Measurements from ENCODE around the gene CFDP1.
"Not testable (repeated sequence)": the region's sequence is repeated elsewhere in the genome, so short reads cannot be mapped to it uniquely, and the experiment has no call there.

DNA sequence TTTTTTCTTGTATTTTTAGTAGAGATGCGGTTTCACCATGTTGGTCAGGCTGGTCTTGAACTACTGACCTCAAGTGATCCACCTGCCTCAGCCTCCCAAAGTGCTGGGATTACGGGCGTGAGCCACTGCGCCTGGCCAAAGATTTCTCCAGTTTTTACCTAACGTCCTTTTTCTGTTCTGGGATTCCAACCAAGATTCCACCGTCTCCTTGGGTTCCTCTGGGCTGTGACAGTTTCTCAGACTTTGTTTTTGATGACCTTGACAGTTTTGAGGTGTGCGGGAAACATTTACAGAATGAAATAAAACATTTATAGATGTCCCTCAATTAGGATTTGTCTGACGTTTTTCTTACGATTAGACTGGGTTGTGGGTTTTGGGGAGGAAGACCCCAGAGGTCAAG, 163.9 kb downstream of the CFDP1 start:
- TF ChIP-seq MAX (IDR thresholded peaks at IDR 0.05); SMC3 (IDR thresholded peaks at IDR 0.05); KDM5A (IDR thresholded peaks at IDR 0.05); EP300 (IDR thresholded peaks at IDR 0.05); SREBF2 (IDR thresholded peaks at IDR 0.05); CTCF (IDR thresholded peaks at IDR 0.05); RFX5 (IDR thresholded peaks at IDR 0.05); JUN (IDR thresholded peaks at IDR 0.05); NPAS2 (CRISPR knock-in tag; IDR thresholded peaks at IDR 0.05; ENCODE audit: borderline replicate concordance); REST (IDR thresholded peaks at IDR 0.05); MAZ (IDR thresholded peaks at IDR 0.05; ENCODE audit: borderline replicate concordance, low read depth, low read length); POLR2A (IDR thresholded peaks at IDR 0.05; ENCODE audit: low read length): not testable (repeated sequence)
- TF ChIP-seq, protein P1, sequence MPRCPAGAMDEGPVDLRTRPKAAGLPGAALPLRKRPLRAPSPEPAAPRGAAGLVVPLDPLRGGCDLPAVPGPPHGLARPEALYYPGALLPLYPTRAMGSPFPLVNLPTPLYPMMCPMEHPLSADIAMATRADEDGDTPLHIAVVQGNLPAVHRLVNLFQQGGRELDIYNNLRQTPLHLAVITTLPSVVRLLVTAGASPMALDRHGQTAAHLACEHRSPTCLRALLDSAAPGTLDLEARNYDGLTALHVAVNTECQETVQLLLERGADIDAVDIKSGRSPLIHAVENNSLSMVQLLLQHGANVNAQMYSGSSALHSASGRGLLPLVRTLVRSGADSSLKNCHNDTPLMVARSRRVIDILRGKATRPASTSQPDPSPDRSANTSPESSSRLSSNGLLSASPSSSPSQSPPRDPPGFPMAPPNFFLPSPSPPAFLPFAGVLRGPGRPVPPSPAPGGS (IDR thresholded peaks at IDR 0.05), result not testable (repeated sequence)
